ENCODE results near the gene LCN12.

LCN12 gene

GRCh38 chr9:136994888-136995230 lies 42.8 kb downstream of the LCN12 start:
- H3K4me3 ChIP-seq (ENCODE audit: control insufficient read depth, low read depth, low read length), result no peak overlapping the region
- no peak for TF ChIP-seq CTCF (IDR thresholded peaks at IDR 0.05; ENCODE audit: control insufficient read depth, insufficient read depth, low read depth, low read length, missing control alignments)
- no peak for DNase-seq (ENCODE audit: low read depth)

- no peak for DNase-seq (ENCODE audit: low read depth)
- TF ChIP-seq CTCF (IDR thresholded peaks at IDR 0.05; ENCODE audit: control insufficient read depth, insufficient read depth, low read depth, low read length, missing control alignments), result no peak
- no peak overlapping the region for H3K4me3 ChIP-seq (ENCODE audit: control insufficient read depth, low read depth, low read length)
These were observed 43.3 kb downstream of the LCN12 start for GRCh38 chr9:136995362-136995761.

GRCh38 chr9:136995772-136996311 lies 43.8 kb downstream of the LCN12 start:
- H3K4me3 ChIP-seq (ENCODE audit: control insufficient read depth, low read depth, low read length), result no peak overlapping the region
- DNase-seq (ENCODE audit: low read depth), result no peak
- no peak for TF ChIP-seq CTCF (IDR thresholded peaks at IDR 0.05; ENCODE audit: control insufficient read depth, insufficient read depth, low read depth, low read length, missing control alignments)

GRCh38 chr9:136996361-136997292 lies 44.6 kb downstream of the LCN12 start, which contains the start of gene CLIC3:
Gene CLIC3 (minus strand): TSS chr9:136996568. CDS start chr9:136996543, 25 bp downstream.
- no peak for DNase-seq (ENCODE audit: low read depth)
- TF ChIP-seq CTCF (IDR thresholded peaks at IDR 0.05; ENCODE audit: control insufficient read depth, insufficient read depth, low read depth, low read length, missing control alignments), result no peak
- H3K4me3 ChIP-seq (ENCODE audit: control insufficient read depth, low read depth, low read length), result no peak within 1 kb of the TSS

GRCh38 chr9:136997371-136997770 lies 45.3 kb downstream of the LCN12 start:
- TF ChIP-seq CTCF (IDR thresholded peaks at IDR 0.05; ENCODE audit: control insufficient read depth, insufficient read depth, low read depth, low read length, missing control alignments), result no peak
- H3K4me3 ChIP-seq (ENCODE audit: control insufficient read depth, low read depth, low read length), result no peak overlapping the region
- no peak for DNase-seq (ENCODE audit: low read depth)

- H3K4me3 ChIP-seq (ENCODE audit: control insufficient read depth, low read depth, low read length), result no peak overlapping the region
- DNase-seq (ENCODE audit: low read depth), result no peak
- TF ChIP-seq CTCF (IDR thresholded peaks at IDR 0.05; ENCODE audit: control insufficient read depth, insufficient read depth, low read depth, low read length, missing control alignments), result no peak
These were observed 45.8 kb downstream of the LCN12 start for GRCh38 chr9:136997830-136998234.
